ENCODE data around the gene CBX3.
"Not testable (repeated sequence)": the region's sequence is repeated elsewhere in the genome, so short reads cannot be mapped to it uniquely, and the experiment has no call there.

The CBX3 gene

DNA sequence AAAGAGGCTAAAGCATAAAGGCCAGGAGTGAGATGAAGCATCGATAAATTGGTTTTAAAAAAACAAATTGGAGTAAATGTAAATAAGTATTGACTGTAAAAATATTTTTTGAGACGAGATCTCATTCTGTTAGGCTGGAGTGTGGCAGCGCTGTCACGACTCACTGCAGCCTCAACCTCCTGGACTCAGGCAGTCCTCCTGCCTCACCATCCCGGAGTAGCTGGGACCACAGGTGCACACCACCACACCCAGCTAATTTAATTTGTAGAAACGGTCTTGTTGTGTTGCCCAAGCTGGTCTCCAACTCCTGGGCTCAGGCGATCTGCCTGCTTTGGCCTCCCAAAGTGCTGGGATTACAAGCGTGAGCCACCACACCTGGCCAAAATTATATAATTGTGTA lies 18.8 kb upstream of the CBX3 start:
- DNase-seq (ENCODE audit: low read depth), result no peak
- no peak overlapping the region for H3K4me3 ChIP-seq (ENCODE audit: low read length)
- TF ChIP-seq, protein P1, sequence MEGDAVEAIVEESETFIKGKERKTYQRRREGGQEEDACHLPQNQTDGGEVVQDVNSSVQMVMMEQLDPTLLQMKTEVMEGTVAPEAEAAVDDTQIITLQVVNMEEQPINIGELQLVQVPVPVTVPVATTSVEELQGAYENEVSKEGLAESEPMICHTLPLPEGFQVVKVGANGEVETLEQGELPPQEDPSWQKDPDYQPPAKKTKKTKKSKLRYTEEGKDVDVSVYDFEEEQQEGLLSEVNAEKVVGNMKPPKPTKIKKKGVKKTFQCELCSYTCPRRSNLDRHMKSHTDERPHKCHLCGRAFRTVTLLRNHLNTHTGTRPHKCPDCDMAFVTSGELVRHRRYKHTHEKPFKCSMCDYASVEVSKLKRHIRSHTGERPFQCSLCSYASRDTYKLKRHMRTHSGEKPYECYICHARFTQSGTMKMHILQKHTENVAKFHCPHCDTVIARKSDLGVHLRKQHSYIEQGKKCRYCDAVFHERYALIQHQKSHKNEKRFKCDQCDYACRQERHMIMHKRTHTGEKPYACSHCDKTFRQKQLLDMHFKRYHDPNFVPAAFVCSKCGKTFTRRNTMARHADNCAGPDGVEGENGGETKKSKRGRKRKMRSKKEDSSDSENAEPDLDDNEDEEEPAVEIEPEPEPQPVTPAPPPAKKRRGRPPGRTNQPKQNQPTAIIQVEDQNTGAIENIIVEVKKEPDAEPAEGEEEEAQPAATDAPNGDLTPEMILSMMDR (conservative IDR thresholded peaks at IDR 0.05; ENCODE audit: low read depth, low read length), result no peak

GRCh38 chr7:26183545-26184280 lies 17.8 kb upstream of the CBX3 start:
- TF ChIP-seq, protein P1 (conservative IDR thresholded peaks at IDR 0.05; ENCODE audit: low read depth, low read length), result no peak
- no peak for DNase-seq (ENCODE audit: low read depth)
- H3K4me3 ChIP-seq (ENCODE audit: low read length), result no peak overlapping the region

- H3K4me3 ChIP-seq (ENCODE audit: low read length); DNase-seq (ENCODE audit: low read depth): not testable (repeated sequence)
Observed at GRCh38 chr7:26184281-26185101, 17.1 kb upstream of the CBX3 start.

DNA sequence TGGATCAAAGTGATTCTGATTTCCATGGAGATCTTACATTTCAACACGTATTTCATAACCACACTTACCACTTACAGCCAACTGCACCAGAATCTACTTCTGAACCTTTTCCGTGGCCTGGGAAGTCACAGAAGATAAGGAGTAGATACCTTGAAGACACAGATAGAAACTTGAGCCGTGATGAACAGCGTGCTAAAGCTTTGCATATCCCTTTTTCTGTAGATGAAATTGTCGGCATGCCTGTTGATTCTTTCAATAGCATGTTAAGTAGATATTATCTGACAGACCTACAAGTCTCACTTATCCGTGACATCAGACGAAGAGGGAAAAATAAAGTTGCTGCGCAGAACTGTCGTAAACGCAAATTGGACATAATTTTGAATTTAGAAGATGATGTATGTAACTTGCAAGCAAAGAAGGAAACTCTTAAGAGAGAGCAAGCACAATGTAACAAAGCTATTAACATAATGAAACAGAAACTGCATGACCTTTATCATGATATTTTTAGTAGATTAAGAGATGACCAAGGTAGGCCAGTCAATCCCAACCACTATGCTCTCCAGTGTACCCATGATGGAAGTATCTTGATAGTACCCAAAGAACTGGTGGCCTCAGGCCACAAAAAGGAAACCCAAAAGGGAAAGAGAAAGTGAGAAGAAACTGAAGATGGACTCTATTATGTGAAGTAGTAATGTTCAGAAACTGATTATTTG lies 16.3 kb upstream of the CBX3 start:
- no peak overlapping the region for H3K4me3 ChIP-seq (ENCODE audit: low read length)
- no peak for DNase-seq (ENCODE audit: low read depth)
- TF ChIP-seq, protein P1 (conservative IDR thresholded peaks at IDR 0.05; ENCODE audit: low read depth, low read length), result no peak

- TF ChIP-seq, protein P1 (conservative IDR thresholded peaks at IDR 0.05; ENCODE audit: low read depth, low read length), result no peak
- H3K4me3 ChIP-seq (ENCODE audit: low read length), result no peak overlapping the region
- no peak for DNase-seq (ENCODE audit: low read depth)
Observed at GRCh38 chr7:26185844-26186180, 15.7 kb upstream of the CBX3 start.

GRCh38 chr7:26186364-26187311 lies 14.9 kb upstream of the CBX3 start:
- TF ChIP-seq, protein P1 (conservative IDR thresholded peaks at IDR 0.05; ENCODE audit: low read depth, low read length), result no peak
- no peak overlapping the region for H3K4me3 ChIP-seq (ENCODE audit: low read length)

More at GRCh38 chr7:26186364-26187311, 14.9 kb upstream of the CBX3 start:
- DNase-seq (ENCODE audit: low read depth), result no peak

Measured in retinal pigment epithelial cell (primary cell).